Liver (tissue), 9 donors: Measurements from ENCODE around the gene OR3A2. TPM values are rescaled to one million over a fixed set of nuclear protein-coding genes. Genes with fewer than 3 reads are reported as not detected.

Source experiments
- DNase-seq: peaks from one replicate; pipeline ENCODE4 v3.0.0-alpha.2; 2017; ENCODE audit warnings: low spot score
- H3K27ac ChIP-seq, 2 donors: one replicate each; pipeline ENCODE4 v1.7.0; 2013; ENCODE audit warnings: inconsistent platforms in 2 of 2, low read length in 2 of 2, control low read depth in 1 of 2, low read depth in 1 of 2, mild to moderate bottlenecking in 1 of 2
- H3K27me3 ChIP-seq, 4 donors: one replicate each; pipeline versions ENCODE4 v1.6.1 to v1.7.0; 2013; ENCODE audit warnings: low read length in 3 of 4, inconsistent platforms in 1 of 4, mild to moderate bottlenecking in 1 of 4, moderate library complexity in 1 of 4; ENCODE audit not compliant: control insufficient read depth in 4 of 4, insufficient read depth in 4 of 4
- H3K36me3 ChIP-seq, 4 donors: one replicate each; pipeline versions ENCODE4 v1.6.1 to v1.7.0; 2013; ENCODE audit warnings: low read length in 3 of 4, mild to moderate bottlenecking in 3 of 4, low read depth in 1 of 4, moderate library complexity in 1 of 4; ENCODE audit not compliant: control insufficient read depth in 4 of 4, insufficient read depth in 3 of 4
- H3K4me1 ChIP-seq, 4 donors: one replicate each; pipeline versions ENCODE4 v1.6.1 to v1.7.0; 2013; ENCODE audit warnings: low read length in 3 of 4, mild to moderate bottlenecking in 3 of 4, moderate library complexity in 1 of 4; ENCODE audit not compliant: control insufficient read depth in 4 of 4, insufficient read depth in 4 of 4
- H3K4me3 ChIP-seq, 3 donors: one replicate each; pipeline versions ENCODE4 v1.6.1 to v1.7.0; 2013; ENCODE audit warnings: low read length in 3 of 3, control low read depth in 1 of 3, low read depth in 1 of 3, mild to moderate bottlenecking in 1 of 3
- H3K9ac ChIP-seq, 2 donors: one replicate each; pipeline ENCODE4 v1.7.0; 2013; ENCODE audit warnings: low read length in 2 of 2, mild to moderate bottlenecking in 2 of 2, moderate library complexity in 2 of 2, control low read depth in 1 of 2, low read depth in 1 of 2
- H3K9me3 ChIP-seq, 4 donors: one replicate each; pipeline versions ENCODE4 v1.6.1 to v1.7.0; 2013; ENCODE audit warnings: low read length in 3 of 4; ENCODE audit not compliant: control insufficient read depth in 4 of 4
- ATF3 ChIP-seq: IDR thresholded peaks from 2 replicates; pipeline ENCODE4 v1.6.1; 2016; ENCODE audit warnings: antibody characterized with exemption
- CTCF ChIP-seq: fragments of 150-350 bp; IDR thresholded peaks from 2 replicates; pipeline ENCODE4 v1.5.1; 2017; ENCODE audit warnings: improper control_type of control experiment, low read depth, low read length; ENCODE audit not compliant: missing input control
- EGR1 ChIP-seq, 2 donors: IDR thresholded peaks; 2 replicates each; pipeline ENCODE4 v1.6.1; 2016 to 2018; ENCODE audit warnings: antibody characterized with exemption in 2 of 2, low read depth in 2 of 2
- FOXA1 ChIP-seq: IDR thresholded peaks from 2 replicates; pipeline ENCODE4 v1.6.1; 2016; ENCODE audit warnings: antibody characterized with exemption
- FOXA2 ChIP-seq: IDR thresholded peaks from 2 replicates; pipeline ENCODE4 v1.6.1; 2016; ENCODE audit warnings: antibody characterized with exemption
- HNF4A ChIP-seq, 2 donors: conservative IDR thresholded peaks; 2 replicates each; pipeline ENCODE4 v1.6.1; 2016; ENCODE audit warnings: antibody characterized with exemption in 2 of 2, mild to moderate bottlenecking in 2 of 2
- HNF4G ChIP-seq: IDR thresholded peaks from 2 replicates; pipeline ENCODE4 v1.6.1; 2016; ENCODE audit warnings: antibody characterized with exemption
- JUND ChIP-seq, 2 donors: IDR thresholded peaks; 2 replicates each; pipeline ENCODE4 v1.6.1; 2016; ENCODE audit warnings: antibody characterized with exemption in 2 of 2
- MAX ChIP-seq: IDR thresholded peaks from 2 replicates; pipeline ENCODE4 v1.6.1; 2016; ENCODE audit warnings: antibody characterized with exemption
- NR2F2 ChIP-seq: IDR thresholded peaks from 2 replicates; pipeline ENCODE4 v1.6.1; 2016; ENCODE audit warnings: antibody characterized with exemption
- RAD21 ChIP-seq, 2 donors: IDR thresholded peaks; 2 replicates each; pipeline ENCODE4 v1.6.1; 2016; ENCODE audit warnings: antibody characterized with exemption in 2 of 2, mild to moderate bottlenecking in 2 of 2
- REST ChIP-seq: IDR thresholded peaks from 2 replicates; pipeline ENCODE4 v1.6.1; 2016; ENCODE audit warnings: antibody characterized with exemption, mild to moderate bottlenecking
- RXRA ChIP-seq, 2 donors: IDR thresholded peaks; 2 replicates each; pipeline ENCODE4 v1.6.1; 2017 to 2018; ENCODE audit warnings: antibody characterized with exemption in 2 of 2, mild to moderate bottlenecking in 1 of 2
- SP1 ChIP-seq: IDR thresholded peaks from 2 replicates; pipeline ENCODE4 v1.6.1; 2018; ENCODE audit warnings: antibody characterized with exemption, mild to moderate bottlenecking
- TAF1 ChIP-seq: conservative IDR thresholded peaks from 2 replicates; pipeline ENCODE4 v1.6.1; 2016; ENCODE audit warnings: antibody characterized with exemption, mild to moderate bottlenecking
- YY1 ChIP-seq: IDR thresholded peaks from 2 replicates; pipeline ENCODE4 v1.6.1; 2016; ENCODE audit warnings: antibody characterized with exemption, mild to moderate bottlenecking
- ZBTB33 ChIP-seq: IDR thresholded peaks from 2 replicates; pipeline ENCODE4 v1.6.1; 2016; ENCODE audit warnings: antibody characterized with exemption
- WGBS: extraction: QIAGEN DNeasy Blood & Tissue Kit; methylation state at CpG from one replicate; pipeline ENCODE4 v1.1.7; 2013; 5-methylcytosine and 5-hydroxymethylcytosine counted together
- polyA plus RNA-seq, 2 donors: library from polyadenylated mRNA; stranded (reverse) in 1 of 2; unstranded in 1 of 2; fragments of 200-250 nt in 1 of 2; fragments of >200 nt in 1 of 2; fragmentation: Nextera tagmentation in 1 of 2; extraction: Ambion mirVana in 1 of 2; gene quantifications; one replicate each; pipeline versions ENCODE4 v1.2.1 to v1.2.3, GENCODE V29; 2013 to 2015
- total RNA-seq, 2 donors: library from RNA; depleted of rRNA; stranded (reverse); fragments of >200 nt; gene quantifications; one replicate each; pipeline ENCODE4 v1.2.3, GENCODE V29; 2014
- donor health status: healthy.
- donor health status: healthy.
- donor health status: healthy.
- donor health status: healthy.
- donor health status: healthy.

The OR3A2 gene
- total RNA-seq (not detected), polyA plus RNA-seq (not detected)

- no peak for TF ChIP-seq YY1
- no peak for TF ChIP-seq RAD21 (IDR thresholded peaks at IDR 0.05)
- TF ChIP-seq TAF1: no peak
- TF ChIP-seq ATF3: no peak
- TF ChIP-seq ZBTB33: no peak
- TF ChIP-seq FOXA2: no peak
- no peak for TF ChIP-seq RXRA (IDR thresholded peaks at IDR 0.05)
- TF ChIP-seq MAX: no peak
- no peak for TF ChIP-seq CTCF
- no peak for TF ChIP-seq HNF4G
- no peak for TF ChIP-seq REST
- TF ChIP-seq EGR1 (IDR thresholded peaks at IDR 0.05; ENCODE audit: low read depth in 2 of 2): no peak
- no peak within 1 kb of the TSS for H3K27ac ChIP-seq
- H3K9ac ChIP-seq: no peak within 1 kb of the TSS
- H3K4me1 ChIP-seq: no peaks in the 10 kb centered on the region
- peaks cover 0 to 3% (median under 1%) of the 10 kb centered on the region in 4 donors for H3K9me3 ChIP-seq
- no peak within 1 kb of the TSS for H3K4me3 ChIP-seq
- no peak for DNase-seq
- H3K27me3 ChIP-seq: peaks cover 0 to 6% (median 3%) of the 10 kb centered on the region in 4 donors
- no peaks in the 10 kb centered on the region for H3K36me3 ChIP-seq
- 26% methylated on average over 92 of the region's 92 CpGs for WGBS
These were observed at the start of gene OR3A2 for GRCh38 chr17:3385869-3386816. Gene OR3A2, minus strand, starts transcription at chr17:3386308.

- no peaks in the 10 kb centered on the region for H3K27me3 ChIP-seq
- 70% methylated on average over 3 of the region's 3 CpGs for WGBS
- H3K9ac ChIP-seq: no peak within 1 kb of the TSS
- no peak for TF ChIP-seq RAD21 (IDR thresholded peaks at IDR 0.05)
- no peak for TF ChIP-seq FOXA2
- no peak for TF ChIP-seq EGR1 (IDR thresholded peaks at IDR 0.05; ENCODE audit: low read depth in 2 of 2)
- no peak for TF ChIP-seq NR2F2
- TF ChIP-seq JUND (IDR thresholded peaks at IDR 0.05): no peak
- no peak for TF ChIP-seq SP1
- TF ChIP-seq RXRA (IDR thresholded peaks at IDR 0.05): no peak
- TF ChIP-seq HNF4A (conservative IDR thresholded peaks at IDR 0.05): no peak
- TF ChIP-seq FOXA1: no peak
- TF ChIP-seq TAF1: no peak
- TF ChIP-seq YY1: no peak
- TF ChIP-seq CTCF: no peak
- no peak for TF ChIP-seq HNF4G
- no peaks in the 10 kb centered on the region for H3K4me1 ChIP-seq
- DNase-seq: no peak
- no peaks in the 10 kb centered on the region for H3K9me3 ChIP-seq
- no peak within 1 kb of the TSS for H3K27ac ChIP-seq
- H3K4me3 ChIP-seq: no peak within 1 kb of the TSS
- H3K36me3 ChIP-seq: no peaks in the 10 kb centered on the region
These were observed 47.6 kb upstream of the OR3A2 start, which contains the start of gene OR1E2 for GRCh38 chr17:3433741-3434140. Gene OR1E2, minus strand, starts transcription at chr17:3433841. Its CDS starts 0 bp downstream, at chr17:3433841.
